AG09319 (cell line): ENCODE measurements around the gene UBE2R2.
"Not testable (repeated sequence)": the region's sequence is repeated elsewhere in the genome, so short reads cannot be mapped to it uniquely, and the experiment has no call there.

Source experiments
- DNase-seq: peaks from one replicate; pipeline ENCODE4 v3.0.0-alpha.2; 2010; ENCODE audit warnings: low read depth; ENCODE audit errors: extremely low read depth
- TF ChIP-seq, protein P1 (sequence below): IDR thresholded peaks from 2 replicates; pipeline ENCODE4 v1.5.1; 2011; ENCODE audit warnings: low read depth, mild to moderate bottlenecking, inconsistent platforms, low read length, moderate library complexity

The UBE2R2 gene

DNA sequence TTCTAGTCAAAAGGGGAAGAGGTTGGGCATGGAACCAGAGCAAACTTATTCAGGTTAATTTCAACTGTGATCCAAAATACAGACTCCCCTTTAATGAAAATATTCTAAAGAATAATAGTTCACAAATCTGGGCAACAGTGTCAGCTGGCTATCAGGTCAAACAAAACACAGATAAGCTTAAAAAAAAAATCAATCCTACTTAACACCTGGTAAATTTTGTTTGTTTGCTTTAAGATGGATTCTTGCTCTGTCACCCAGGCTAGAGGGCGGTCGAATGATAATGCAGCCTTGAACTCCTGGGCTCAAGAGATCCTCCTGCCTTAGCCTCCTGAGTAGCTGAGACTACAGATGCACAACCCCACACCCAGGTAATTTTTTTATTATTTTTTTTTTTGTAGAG lies 142.8 kb downstream of the UBE2R2 start:
- no peak for DNase-seq
- TF ChIP-seq, protein P1, sequence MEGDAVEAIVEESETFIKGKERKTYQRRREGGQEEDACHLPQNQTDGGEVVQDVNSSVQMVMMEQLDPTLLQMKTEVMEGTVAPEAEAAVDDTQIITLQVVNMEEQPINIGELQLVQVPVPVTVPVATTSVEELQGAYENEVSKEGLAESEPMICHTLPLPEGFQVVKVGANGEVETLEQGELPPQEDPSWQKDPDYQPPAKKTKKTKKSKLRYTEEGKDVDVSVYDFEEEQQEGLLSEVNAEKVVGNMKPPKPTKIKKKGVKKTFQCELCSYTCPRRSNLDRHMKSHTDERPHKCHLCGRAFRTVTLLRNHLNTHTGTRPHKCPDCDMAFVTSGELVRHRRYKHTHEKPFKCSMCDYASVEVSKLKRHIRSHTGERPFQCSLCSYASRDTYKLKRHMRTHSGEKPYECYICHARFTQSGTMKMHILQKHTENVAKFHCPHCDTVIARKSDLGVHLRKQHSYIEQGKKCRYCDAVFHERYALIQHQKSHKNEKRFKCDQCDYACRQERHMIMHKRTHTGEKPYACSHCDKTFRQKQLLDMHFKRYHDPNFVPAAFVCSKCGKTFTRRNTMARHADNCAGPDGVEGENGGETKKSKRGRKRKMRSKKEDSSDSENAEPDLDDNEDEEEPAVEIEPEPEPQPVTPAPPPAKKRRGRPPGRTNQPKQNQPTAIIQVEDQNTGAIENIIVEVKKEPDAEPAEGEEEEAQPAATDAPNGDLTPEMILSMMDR, result no peak

DNA sequence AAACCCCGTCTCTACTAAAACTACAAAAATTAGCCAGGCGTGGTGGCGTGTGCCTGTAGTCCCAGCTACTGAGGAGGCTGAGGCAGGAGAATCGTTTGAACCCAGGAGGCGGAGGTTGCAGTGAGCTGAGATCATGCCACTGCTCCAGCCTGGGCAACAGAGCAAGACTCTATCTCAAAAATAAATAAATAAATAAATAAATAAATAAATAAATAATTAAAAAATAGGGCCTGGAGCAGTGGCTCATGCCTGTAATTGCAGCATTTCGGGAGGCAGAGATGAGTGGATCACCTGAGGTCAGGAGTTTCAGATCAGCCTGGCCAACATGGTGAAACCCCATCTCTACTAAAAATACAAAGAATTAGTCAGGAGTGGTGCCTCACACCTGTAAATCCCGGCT lies 145.5 kb downstream of the UBE2R2 start:
- not testable (repeated sequence) for DNase-seq

DNA sequence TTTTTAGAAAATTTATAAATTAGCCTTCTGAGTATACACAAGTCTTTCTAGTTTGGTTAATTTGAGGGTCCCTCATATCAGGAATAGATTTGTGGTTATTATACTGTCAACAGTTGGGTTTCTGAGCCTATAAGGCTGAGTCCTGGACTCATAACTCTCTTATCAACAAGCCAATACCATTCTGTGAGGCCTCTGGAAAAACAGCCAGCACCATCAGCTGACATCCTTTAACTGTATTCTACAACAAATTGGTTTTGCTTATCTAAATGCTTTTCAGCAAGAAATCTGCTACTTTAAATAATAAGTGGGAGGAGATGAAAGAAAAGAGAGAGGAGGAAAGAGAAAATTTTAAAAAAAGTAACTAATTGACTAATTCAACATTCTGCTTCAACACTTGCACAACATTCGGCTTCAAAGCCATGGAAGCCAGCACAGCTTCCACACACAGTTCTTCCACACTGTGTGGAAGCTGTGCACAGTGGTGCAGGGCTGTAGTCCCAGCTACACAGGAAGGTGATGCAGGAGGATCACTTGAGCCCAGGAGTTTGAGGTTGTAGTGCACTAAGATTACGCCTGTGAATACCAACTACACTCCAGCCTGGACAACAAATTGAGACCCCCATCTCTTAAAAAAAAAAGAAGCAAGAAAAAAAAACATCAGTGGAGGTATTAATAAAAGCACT lies 147.3 kb downstream of the UBE2R2 start:
- TF ChIP-seq, protein P1, result no peak

More for the DNA sequence above, 147.3 kb downstream of the UBE2R2 start:
- no peak for DNase-seq
